Activated naive CD4-positive, alpha-beta T cell treated with anti-CD3 and anti-CD28 coated beads for 36 hours (primary cell): ENCODE data around the gene BAIAP2. TPM values are rescaled to one million over a fixed set of nuclear protein-coding genes. Genes with fewer than 3 reads are reported as not detected.

ENCODE experiments used
- CTCF ChIA-PET: fragments of 350-600 bp; sonication (Branson Sonifier 250); formaldehyde crosslinking; loops from one replicate; lab custom pipeline; 2021; ENCODE audit warnings: antibody characterized with exemption; lab: Charles Lee
- DNase-seq: peaks from one replicate; pipeline ENCODE4 v3.0.0-alpha.2; 2020
- H3K27ac Mint-ChIP-seq: one replicate; pipeline ENCODE4 v1.8.0; 2021; ENCODE audit warnings: mild to moderate bottlenecking, mixed read lengths
- H3K27me3 Mint-ChIP-seq: one replicate; pipeline ENCODE4 v1.8.0; 2021; ENCODE audit warnings: low read depth, mixed read lengths
- H3K36me3 Mint-ChIP-seq: one replicate; pipeline ENCODE4 v1.8.0; 2021; ENCODE audit warnings: low read depth, mixed read lengths
- H3K4me1 Mint-ChIP-seq: one replicate; pipeline ENCODE4 v1.8.0; 2021; ENCODE audit warnings: low read depth, mixed read lengths
- H3K4me3 Mint-ChIP-seq: one replicate; pipeline ENCODE4 v1.8.0; 2021; ENCODE audit warnings: mild to moderate bottlenecking, moderate library complexity, mixed read lengths
- H3K9me3 Mint-ChIP-seq: one replicate; pipeline ENCODE4 v1.8.0; 2021; ENCODE audit warnings: mixed read lengths
- intact Hi-C: fragments of 100-400 bp; cut with micrococcal nuclease; formaldehyde crosslinking; loops from one replicate; pipeline ENCODE4 v1.15.1; 2023
- total RNA-seq, 2 experiments: library from RNA; stranded (reverse); gene quantifications; one replicate each; pipeline ENCODE4 v1.2.3, GENCODE V29; 2021

BAIAP2 gene
- total RNA-seq, 2 experiments from 2014 or later = 3.9 to 4.2 TPM

- intact Hi-C loops = no loop called here
- H3K27me3 Mint-ChIP-seq = no peaks in the 10 kb centered on the region
These were observed 86.0 kb downstream of the BAIAP2 start for GRCh38 chr17:81120695-81121621.

GRCh38 chr17:81121841-81122733, 87.1 kb downstream of the BAIAP2 start:
- no peak overlapping the region for H3K4me3 Mint-ChIP-seq
- no peak overlapping the region for H3K27ac Mint-ChIP-seq
- no peaks in the 10 kb centered on the region for H3K9me3 Mint-ChIP-seq
- intact Hi-C loops = no loop called here
- no peaks in the 10 kb centered on the region for H3K27me3 Mint-ChIP-seq
- CTCF ChIA-PET = no interaction called here
- H3K36me3 Mint-ChIP-seq = no peaks in the 10 kb centered on the region
- peaks cover 2% of the 10 kb centered on the region for H3K4me1 Mint-ChIP-seq
- DNase-seq = no peak

More at GRCh38 chr17:81120695-81121621, 86.0 kb downstream of the BAIAP2 start:
- Mint-ChIP-seq H3K27ac (no peak overlapping the region), H3K9me3 (no peaks in the 10 kb centered on the region), H3K4me1 (peaks cover 2% of the 10 kb centered on the region), H3K36me3 (no peaks in the 10 kb centered on the region), H3K4me3 (no peak overlapping the region)
- DNase-seq = no peak
- CTCF ChIA-PET = no interaction called here

- no peak overlapping the region for H3K4me3 Mint-ChIP-seq
- no peaks in the 10 kb centered on the region for H3K27me3 Mint-ChIP-seq
- DNase-seq = no peak
- no peaks in the 10 kb centered on the region for H3K36me3 Mint-ChIP-seq
- H3K27ac Mint-ChIP-seq = no peak overlapping the region
- intact Hi-C loops = no loop called here
- H3K9me3 Mint-ChIP-seq = no peaks in the 10 kb centered on the region
- CTCF ChIA-PET = no interaction called here
- peaks cover 2% of the 10 kb centered on the region for H3K4me1 Mint-ChIP-seq
These were observed 88.4 kb downstream of the BAIAP2 start for GRCh38 chr17:81123052-81124048.

GRCh38 chr17:81124377-81124776, 89.4 kb downstream of the BAIAP2 start:
- DNase-seq = no peak
- Mint-ChIP-seq H3K27me3 (no peaks in the 10 kb centered on the region), H3K27ac (no peak overlapping the region), H3K4me1 (no peaks in the 10 kb centered on the region), H3K4me3 (no peak overlapping the region), H3K9me3 (no peaks in the 10 kb centered on the region), H3K36me3 (no peaks in the 10 kb centered on the region)
- CTCF ChIA-PET = no interaction called here
- intact Hi-C loops = no loop called here

- DNase-seq = no peak
- H3K4me1 Mint-ChIP-seq = no peaks in the 10 kb centered on the region
- H3K9me3 Mint-ChIP-seq = no peaks in the 10 kb centered on the region
- H3K27me3 Mint-ChIP-seq = no peaks in the 10 kb centered on the region
- no peaks in the 10 kb centered on the region for H3K36me3 Mint-ChIP-seq
- H3K4me3 Mint-ChIP-seq = no peak overlapping the region
- CTCF ChIA-PET = no interaction called here
- intact Hi-C loops = no loop called here
- H3K27ac Mint-ChIP-seq = no peak overlapping the region
These were observed 90.7 kb downstream of the BAIAP2 start for GRCh38 chr17:81125573-81126081.

- DNase-seq = no peak
- no peaks in the 10 kb centered on the region for H3K27me3 Mint-ChIP-seq
- H3K27ac Mint-ChIP-seq = no peak overlapping the region
- H3K4me1 Mint-ChIP-seq = no peaks in the 10 kb centered on the region
- no peaks in the 10 kb centered on the region for H3K36me3 Mint-ChIP-seq
- H3K9me3 Mint-ChIP-seq = no peaks in the 10 kb centered on the region
- CTCF ChIA-PET = no interaction called here
- no peak overlapping the region for H3K4me3 Mint-ChIP-seq
- intact Hi-C loops = no loop called here
These were observed 91.6 kb downstream of the BAIAP2 start for GRCh38 chr17:81126281-81127132.

GRCh38 chr17:81127133-81127455, 92.1 kb downstream of the BAIAP2 start:
- DNase-seq = no peak
- intact Hi-C loops = no loop called here
- Mint-ChIP-seq H3K4me1 (no peaks in the 10 kb centered on the region), H3K4me3 (no peak overlapping the region), H3K27me3 (no peaks in the 10 kb centered on the region), H3K9me3 (no peaks in the 10 kb centered on the region), H3K27ac (no peak overlapping the region), H3K36me3 (no peaks in the 10 kb centered on the region)
- CTCF ChIA-PET = no interaction called here

GRCh38 chr17:81127526-81128177, 92.7 kb downstream of the BAIAP2 start:
- CTCF ChIA-PET = no interaction called here
- no peaks in the 10 kb centered on the region for H3K9me3 Mint-ChIP-seq
- intact Hi-C loops = no loop called here
- no peaks in the 10 kb centered on the region for H3K27me3 Mint-ChIP-seq
- H3K4me3 Mint-ChIP-seq = no peak overlapping the region
- no peak overlapping the region for H3K27ac Mint-ChIP-seq
- H3K36me3 Mint-ChIP-seq = no peaks in the 10 kb centered on the region
- DNase-seq = no peak
- H3K4me1 Mint-ChIP-seq = no peaks in the 10 kb centered on the region

- no peak for DNase-seq
- H3K4me1 Mint-ChIP-seq = no peaks in the 10 kb centered on the region
- H3K36me3 Mint-ChIP-seq = no peaks in the 10 kb centered on the region
- CTCF ChIA-PET = no interaction called here
- intact Hi-C loops = no loop called here
- H3K27me3 Mint-ChIP-seq = no peaks in the 10 kb centered on the region
- no peak overlapping the region for H3K4me3 Mint-ChIP-seq
- H3K9me3 Mint-ChIP-seq = no peaks in the 10 kb centered on the region
- H3K27ac Mint-ChIP-seq = no peak overlapping the region
These were observed 93.4 kb downstream of the BAIAP2 start for GRCh38 chr17:81128338-81128737.

- Mint-ChIP-seq H3K9me3 (no peaks in the 10 kb centered on the region), H3K4me3 (no peak overlapping the region), H3K36me3 (no peaks in the 10 kb centered on the region), H3K27ac (no peak overlapping the region), H3K4me1 (no peaks in the 10 kb centered on the region), H3K27me3 (no peaks in the 10 kb centered on the region)
- CTCF ChIA-PET = no interaction called here
- intact Hi-C loops = no loop called here
- no peak for DNase-seq
These were observed 93.8 kb downstream of the BAIAP2 start for GRCh38 chr17:81128774-81129173.

- Mint-ChIP-seq H3K4me1 (no peaks in the 10 kb centered on the region), H3K4me3 (no peak overlapping the region), H3K27me3 (no peaks in the 10 kb centered on the region), H3K9me3 (no peaks in the 10 kb centered on the region), H3K36me3 (no peaks in the 10 kb centered on the region), H3K27ac (no peak overlapping the region)
- CTCF ChIA-PET = no interaction called here
- intact Hi-C loops = no loop called here
- DNase-seq = no peak
These were observed 94.3 kb downstream of the BAIAP2 start for GRCh38 chr17:81129289-81129688.
